HL-60/S4 treated with phorbol 12-myristate 13-acetate at 8.2 ng/mL for 4 days and 3 days (cell line): ENCODE results near the gene KLRG1.

Experiments
- in situ Hi-C: fragments of 300-500 bp; cut with MboI; formaldehyde crosslinking; loops from 2 replicates; pipeline ENCODE4 v1.15.0; 2022; ENCODE audit warnings: low sequenced_read_pairs

KLRG1 gene

DNA sequence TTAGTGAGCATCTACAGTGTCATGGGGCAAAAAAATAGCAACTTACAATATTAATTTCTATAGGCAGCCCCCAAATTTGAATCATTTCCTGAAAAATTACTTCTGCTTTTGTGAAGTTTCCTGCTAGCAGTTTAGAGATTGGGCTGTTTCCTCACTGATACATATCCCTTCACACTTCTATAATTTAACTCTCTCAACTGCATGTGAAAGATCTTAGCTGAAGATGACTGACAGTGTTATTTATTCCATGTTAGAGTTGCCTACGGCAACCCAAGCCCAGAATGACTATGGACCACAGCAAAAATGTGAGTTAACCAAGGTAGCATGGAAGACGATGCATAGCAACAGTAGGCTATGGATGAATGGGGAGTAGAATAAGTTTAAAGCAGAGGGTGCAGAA is at the start of gene KLRG1:
Gene KLRG1 (plus strand): TSS at position 134 of the 400 bp plus-strand sequence. CDS start 90 bp downstream, at position 224.
- in situ Hi-C loops = no loop called here

DNA sequence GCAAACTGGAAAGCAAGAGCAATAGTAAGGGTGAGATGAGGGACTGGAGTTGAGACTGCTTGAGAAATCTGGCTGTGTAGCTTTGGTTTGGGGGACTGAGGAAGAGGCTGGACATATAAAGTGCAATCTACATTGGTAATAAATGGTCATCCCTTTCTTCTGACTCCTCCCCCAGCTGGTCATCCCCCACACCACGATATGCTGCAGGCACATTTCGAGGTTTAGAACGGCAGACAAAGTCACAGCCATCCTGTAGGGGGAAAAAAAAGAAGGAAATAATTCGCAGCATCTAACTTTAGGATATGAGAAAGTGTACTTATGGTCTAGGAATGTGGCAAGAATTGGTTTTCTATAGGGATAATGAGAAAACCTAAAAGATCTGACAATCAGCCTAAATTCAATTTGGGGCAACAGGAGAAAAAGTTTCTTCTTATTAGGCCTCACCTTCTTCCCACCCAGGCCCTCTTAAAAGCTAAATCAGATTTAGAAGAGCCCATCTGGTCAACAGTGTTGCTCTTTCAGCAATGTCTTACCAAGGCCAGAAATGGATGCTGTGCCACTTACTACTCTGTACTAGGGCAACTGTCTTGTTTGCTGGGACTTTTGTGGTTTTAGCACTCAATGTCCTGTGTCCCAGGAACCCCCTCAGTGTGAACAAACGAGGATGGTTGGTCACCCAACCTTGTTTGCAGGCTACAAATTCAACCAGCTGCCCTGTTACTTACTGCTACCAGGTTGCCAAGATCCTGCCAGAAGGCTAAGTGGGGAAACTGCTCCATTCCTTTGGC is 47.5 kb upstream of the KLRG1 start:
- in situ Hi-C loops = no loop called here

GRCh38 chr12:8943565-8944186 is 45.7 kb upstream of the KLRG1 start:
- in situ Hi-C loops = no loop called here

GRCh38 chr12:8946733-8947132 is 42.6 kb upstream of the KLRG1 start:
- in situ Hi-C loops = no loop called here

DNA sequence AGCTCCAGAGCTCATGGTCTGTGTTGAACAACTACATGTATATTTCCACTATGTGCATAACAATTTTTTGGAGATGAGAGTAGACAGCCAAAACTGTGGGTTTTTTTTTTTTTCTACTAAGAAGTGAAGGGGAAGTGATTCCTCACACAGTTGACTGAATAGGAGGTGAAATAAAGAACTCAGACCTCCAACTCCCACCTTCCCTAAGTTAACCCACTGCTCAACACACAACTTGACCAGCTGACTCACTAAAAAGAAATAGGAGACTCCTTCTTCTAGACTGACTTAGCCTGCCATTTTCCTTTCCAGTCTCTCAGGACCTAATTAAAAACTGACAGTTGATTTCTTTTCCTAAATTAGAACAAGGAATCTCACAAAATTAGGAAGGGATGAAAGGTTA is 41.6 kb upstream of the KLRG1 start:
- in situ Hi-C loops = no loop called here

DNA sequence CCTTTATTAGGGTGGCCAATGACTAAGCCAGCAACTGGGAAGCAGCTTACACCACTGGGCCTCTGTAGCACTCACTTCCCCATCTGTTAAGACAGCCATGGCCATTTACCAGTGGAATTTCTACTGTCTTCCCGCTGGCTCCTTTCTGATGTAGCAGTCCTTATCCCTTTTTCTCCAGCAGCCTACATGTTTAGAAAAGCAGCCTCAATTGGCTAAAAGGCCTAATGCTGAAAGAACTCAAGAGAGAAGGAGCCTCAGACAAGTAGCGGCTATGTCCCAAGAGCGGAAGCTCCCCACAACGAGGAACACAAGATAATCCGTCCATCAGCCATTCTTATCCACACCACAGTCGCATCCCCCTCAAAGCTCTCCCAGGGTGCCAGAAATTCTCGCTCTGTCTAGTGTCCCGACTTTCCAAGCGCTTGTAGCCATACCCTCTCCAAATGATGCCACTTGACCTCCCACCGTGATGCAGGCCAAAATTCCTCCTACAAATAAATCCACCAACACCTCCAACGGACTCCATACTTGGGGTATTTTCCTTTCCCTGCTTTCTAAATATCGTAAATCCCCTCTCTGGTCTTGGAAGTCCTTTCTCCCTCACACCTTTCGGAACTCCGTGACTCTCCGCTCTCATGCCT is 40.5 kb upstream of the KLRG1 start:
- in situ Hi-C loops = no loop called here

- in situ Hi-C loops = no loop called here
These were observed 39.8 kb upstream of the KLRG1 start, which contains the start of gene M6PR for GRCh38 chr12:8949342-8950220. Gene M6PR (minus strand): TSS chr12:8949645. CDS start chr12:8946404, 3,241 bp downstream.

- in situ Hi-C loops = no loop called here
These were observed 39.2 kb upstream of the KLRG1 start for GRCh38 chr12:8950221-8950527.

DNA sequence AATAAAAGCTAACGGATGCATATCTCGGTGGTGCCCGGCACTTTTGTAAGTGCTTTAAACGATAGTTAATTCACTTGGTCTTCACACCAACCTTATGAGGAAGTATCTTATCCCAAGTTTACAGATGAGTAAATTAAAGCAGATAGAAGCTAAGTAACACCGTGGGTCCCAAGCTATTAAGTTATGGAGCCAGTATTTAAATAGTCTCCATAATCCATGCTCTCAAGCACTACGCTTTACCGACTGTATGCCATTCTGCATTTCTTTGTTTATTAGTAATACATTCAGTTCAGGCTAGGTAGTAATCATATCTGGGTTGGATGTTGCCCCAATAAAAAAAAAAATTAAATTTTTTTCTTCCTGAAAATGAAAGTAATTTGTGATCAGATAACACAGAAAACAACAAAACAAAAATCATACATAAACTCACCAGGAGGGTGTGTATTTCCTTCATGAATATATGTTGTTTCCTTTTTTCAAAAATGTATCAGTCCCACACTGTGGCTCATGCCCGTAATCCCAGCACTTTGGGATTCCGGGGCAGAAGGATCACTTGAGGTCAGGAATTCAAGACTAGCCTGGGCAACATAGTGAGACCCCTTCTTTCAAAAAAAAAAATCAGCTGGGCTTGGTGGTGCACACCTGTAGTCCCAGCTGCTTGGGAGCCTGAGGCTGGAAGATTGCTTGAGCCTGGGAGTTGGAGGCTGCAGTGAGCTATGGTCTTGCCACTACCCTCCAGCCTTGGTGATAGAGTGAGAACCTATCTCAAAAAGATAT is 38.5 kb upstream of the KLRG1 start:
- in situ Hi-C loops = no loop called here

DNA sequence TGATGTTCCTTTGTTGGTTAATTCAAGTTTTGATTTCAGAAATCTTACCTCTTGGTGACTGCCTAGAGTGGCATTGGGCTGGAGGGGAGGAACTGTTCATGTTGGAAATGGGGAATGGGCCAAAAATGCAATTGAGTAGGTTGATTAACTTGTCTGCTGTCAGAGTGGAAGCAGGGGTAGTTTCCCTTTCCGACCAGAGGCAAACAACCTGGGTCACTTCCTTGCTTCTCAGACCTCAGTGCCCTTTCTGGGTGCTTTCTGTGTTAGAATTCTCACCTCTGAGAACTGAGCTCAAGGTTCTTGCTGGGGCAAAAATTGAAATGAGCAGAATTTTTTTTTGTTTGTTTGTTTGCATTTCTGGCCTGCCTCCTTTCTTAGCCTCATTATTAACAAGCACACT is 37.6 kb upstream of the KLRG1 start:
- in situ Hi-C loops = no loop called here

- in situ Hi-C loops = no loop called here
These were observed 35.5 kb upstream of the KLRG1 start for GRCh38 chr12:8953773-8954402.

DNA sequence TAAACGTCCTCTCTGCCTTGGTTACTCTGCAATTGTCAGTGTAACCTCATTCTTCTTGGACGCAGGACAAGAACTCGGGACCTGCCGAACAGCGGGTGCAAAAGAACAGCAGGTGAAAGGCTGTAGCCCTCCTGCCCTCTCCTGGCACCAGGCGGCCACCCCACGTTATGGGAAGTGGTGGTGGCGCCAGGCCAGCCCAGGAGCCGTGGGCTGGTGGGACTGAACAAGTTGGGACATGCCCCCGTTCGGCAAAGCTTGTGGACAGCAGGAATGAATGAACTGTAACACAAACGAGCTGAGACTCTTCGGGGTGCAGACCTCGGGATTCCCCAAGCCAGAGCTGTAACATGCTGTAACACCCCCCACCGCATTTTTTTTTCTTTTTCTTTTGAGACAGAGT is 33.3 kb upstream of the KLRG1 start:
- in situ Hi-C loops = no loop called here

- in situ Hi-C loops = no loop called here
These were observed 32.6 kb upstream of the KLRG1 start for GRCh38 chr12:8956772-8957171.

DNA sequence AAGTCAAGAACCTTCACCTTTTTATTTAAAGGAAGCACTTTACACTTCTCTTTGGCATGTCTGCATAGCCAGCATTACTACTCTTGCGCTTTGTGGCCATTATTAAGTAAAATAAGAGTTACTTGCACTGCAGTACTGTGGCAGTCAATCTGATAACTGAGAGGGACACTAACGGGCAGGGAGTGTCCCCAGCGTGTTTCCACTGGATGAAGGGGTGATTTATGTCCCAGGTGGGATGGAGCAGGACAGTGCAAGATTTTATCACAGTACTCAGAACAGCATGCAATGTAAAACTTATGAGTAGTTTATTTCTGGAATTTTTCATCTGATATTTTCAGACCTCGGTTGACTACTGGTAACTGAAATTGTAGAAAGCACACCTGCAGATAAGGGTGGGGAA is 31.8 kb upstream of the KLRG1 start:
- in situ Hi-C loops = no loop called here

- in situ Hi-C loops = no loop called here
These were observed 31.3 kb upstream of the KLRG1 start for GRCh38 chr12:8958066-8958465.

DNA sequence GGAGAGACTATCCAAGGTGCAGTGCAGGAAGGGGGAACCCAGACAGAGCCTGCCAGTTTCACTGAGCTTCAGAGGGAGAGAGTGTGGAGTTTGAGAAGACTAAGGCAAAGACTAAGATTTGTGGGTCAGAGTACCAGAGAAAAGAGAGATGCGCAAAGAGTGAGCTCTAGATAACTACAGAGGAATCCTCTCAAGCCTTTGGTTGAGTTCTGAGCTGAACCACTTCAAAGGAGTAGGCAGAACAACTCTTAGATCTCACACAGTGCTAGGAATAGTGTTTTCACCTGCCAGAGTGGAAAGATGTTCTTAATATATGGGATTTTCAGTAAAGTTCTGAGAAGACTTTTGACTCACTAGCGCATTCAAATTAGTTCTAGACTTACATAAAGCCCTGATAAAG is 29.2 kb upstream of the KLRG1 start:
- in situ Hi-C loops = no loop called here

GRCh38 chr12:8968761-8969160 is 20.6 kb upstream of the KLRG1 start:
- in situ Hi-C loops = no loop called here

- in situ Hi-C loops = no loop called here
These were observed 19.4 kb upstream of the KLRG1 start for GRCh38 chr12:8969861-8970411.

GRCh38 chr12:8970432-8970831 is 18.9 kb upstream of the KLRG1 start:
- in situ Hi-C loops = no loop called here

GRCh38 chr12:8980137-8980536 is 9.2 kb upstream of the KLRG1 start:
- in situ Hi-C loops = no loop called here
